Measurements from ENCODE around the gene FAM8A1.
A peak's percentile ranks its signal among the peaks of the same experiment; 100 is the strongest.

Gene FAM8A1

DNA sequence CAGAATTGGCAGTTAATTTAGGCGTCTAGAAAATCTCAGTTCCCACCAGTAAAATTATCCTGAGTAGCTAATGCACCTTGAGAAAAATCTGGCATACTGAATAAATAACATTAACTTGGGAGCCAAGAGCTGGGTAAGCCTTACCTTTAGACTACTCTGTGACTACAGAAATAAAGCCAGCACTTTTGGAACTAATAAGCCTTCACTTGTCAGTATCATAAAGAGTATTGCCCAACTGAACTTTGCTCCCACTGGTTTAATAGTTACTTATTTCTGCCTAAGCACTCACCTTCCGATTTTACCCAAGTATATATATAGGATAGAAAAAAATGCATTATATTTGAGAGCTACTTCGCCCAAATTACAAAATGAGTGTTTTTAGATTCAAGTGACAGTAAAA is 10.7 kb downstream of the FAM8A1 start:
- Histone ChIP-seq H4K20me1 (ENCODE audit: insufficient read depth, low read length) (no peaks in the 10 kb centered on the region; the same call in 1 of the 2 replicates), H3K79me2 (ENCODE audit: insufficient read depth, low read length) (no peaks in the 10 kb centered on the region), H3K9ac (ENCODE audit: low read depth, low read length) (no peak overlapping the region), H3K36me3 (ENCODE audit: insufficient read depth, low read length) (peaks cover 31% of the 10 kb centered on the region), H3K27ac (ENCODE audit: low read length) (no peak overlapping the region), H3K4me2 (ENCODE audit: insufficient read depth, low read length) (no peak overlapping the region), H3K4me3 (ENCODE audit: low read depth in 1 of 2, low read length in 2 of 2) (no peak overlapping the region), H3K4me1 (ENCODE audit: insufficient read depth, low read length) (no peaks in the 10 kb centered on the region), H2AFZ (ENCODE audit: low read depth, low read length) (no peak overlapping the region), H3K27me3 (ENCODE audit: insufficient read depth, low read length, poor library complexity) (no peaks in the 10 kb centered on the region), H3K9me3 (ENCODE audit: insufficient read depth, low read length, severe bottlenecking) (no peaks in the 10 kb centered on the region)
- ATAC-seq (ENCODE audit: insufficient read depth, low read depth) (no peak), DNase-seq (no peak)
- TF ChIP-seq EZH2 (IDR thresholded peaks at IDR 0.05; ENCODE audit: borderline replicate concordance, low read depth, low read length, severe bottlenecking), result no peak
- TF ChIP-seq, protein P1, sequence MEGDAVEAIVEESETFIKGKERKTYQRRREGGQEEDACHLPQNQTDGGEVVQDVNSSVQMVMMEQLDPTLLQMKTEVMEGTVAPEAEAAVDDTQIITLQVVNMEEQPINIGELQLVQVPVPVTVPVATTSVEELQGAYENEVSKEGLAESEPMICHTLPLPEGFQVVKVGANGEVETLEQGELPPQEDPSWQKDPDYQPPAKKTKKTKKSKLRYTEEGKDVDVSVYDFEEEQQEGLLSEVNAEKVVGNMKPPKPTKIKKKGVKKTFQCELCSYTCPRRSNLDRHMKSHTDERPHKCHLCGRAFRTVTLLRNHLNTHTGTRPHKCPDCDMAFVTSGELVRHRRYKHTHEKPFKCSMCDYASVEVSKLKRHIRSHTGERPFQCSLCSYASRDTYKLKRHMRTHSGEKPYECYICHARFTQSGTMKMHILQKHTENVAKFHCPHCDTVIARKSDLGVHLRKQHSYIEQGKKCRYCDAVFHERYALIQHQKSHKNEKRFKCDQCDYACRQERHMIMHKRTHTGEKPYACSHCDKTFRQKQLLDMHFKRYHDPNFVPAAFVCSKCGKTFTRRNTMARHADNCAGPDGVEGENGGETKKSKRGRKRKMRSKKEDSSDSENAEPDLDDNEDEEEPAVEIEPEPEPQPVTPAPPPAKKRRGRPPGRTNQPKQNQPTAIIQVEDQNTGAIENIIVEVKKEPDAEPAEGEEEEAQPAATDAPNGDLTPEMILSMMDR (IDR thresholded peaks at IDR 0.05; ENCODE audit: borderline replicate concordance, extremely low read depth, low read length, poor library complexity, severe bottlenecking), result no peak

DNA sequence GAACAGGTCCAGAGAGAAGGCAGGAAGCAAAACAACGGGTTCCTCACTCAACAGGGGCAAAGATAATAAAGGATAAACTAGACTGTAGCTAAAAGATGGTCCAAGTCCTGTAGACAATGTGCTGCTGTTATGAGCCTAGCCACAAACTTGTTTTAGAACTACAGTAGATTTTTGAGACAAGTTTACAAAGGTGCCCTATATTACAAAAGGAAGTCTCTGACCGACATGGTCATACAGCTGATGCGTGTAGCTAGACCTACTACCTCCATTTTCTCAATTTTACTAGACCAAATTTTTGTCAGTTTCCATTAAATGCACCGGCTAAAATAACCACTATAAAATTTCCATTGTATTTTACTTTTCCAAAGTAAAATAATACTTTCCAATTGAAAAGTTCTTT is 11.9 kb downstream of the FAM8A1 start:
- no peak for TF ChIP-seq EZH2 (IDR thresholded peaks at IDR 0.05; ENCODE audit: borderline replicate concordance, low read depth, low read length, severe bottlenecking)
- TF ChIP-seq, protein P1 (IDR thresholded peaks at IDR 0.05; ENCODE audit: borderline replicate concordance, extremely low read depth, low read length, poor library complexity, severe bottlenecking), result no peak
- Histone ChIP-seq H3K4me1 (ENCODE audit: insufficient read depth, low read length) (no peaks in the 10 kb centered on the region), H4K20me1 (ENCODE audit: insufficient read depth, low read length) (peaks cover 1% of the 10 kb centered on the region; the same call in 1 of the 2 replicates), H3K79me2 (ENCODE audit: insufficient read depth, low read length) (peaks cover 3% of the 10 kb centered on the region; the same call in 1 of the 2 replicates), H3K4me3 (ENCODE audit: low read depth in 1 of 2, low read length in 2 of 2) (no peak overlapping the region), H3K9ac (ENCODE audit: low read depth, low read length) (no peak overlapping the region), H2AFZ (ENCODE audit: low read depth, low read length) (no peak overlapping the region), H3K4me2 (ENCODE audit: insufficient read depth, low read length) (no peak overlapping the region), H3K9me3 (ENCODE audit: insufficient read depth, low read length, severe bottlenecking) (no peaks in the 10 kb centered on the region), H3K27ac (ENCODE audit: low read length) (no peak overlapping the region), H3K27me3 (ENCODE audit: insufficient read depth, low read length, poor library complexity) (no peaks in the 10 kb centered on the region), H3K36me3 (ENCODE audit: insufficient read depth, low read length) (peaks cover 38% of the 10 kb centered on the region)
- ATAC-seq (ENCODE audit: insufficient read depth, low read depth) (peak; percentile 15; the same call in 1 of the 3 replicates), DNase-seq (no peak)

DNA sequence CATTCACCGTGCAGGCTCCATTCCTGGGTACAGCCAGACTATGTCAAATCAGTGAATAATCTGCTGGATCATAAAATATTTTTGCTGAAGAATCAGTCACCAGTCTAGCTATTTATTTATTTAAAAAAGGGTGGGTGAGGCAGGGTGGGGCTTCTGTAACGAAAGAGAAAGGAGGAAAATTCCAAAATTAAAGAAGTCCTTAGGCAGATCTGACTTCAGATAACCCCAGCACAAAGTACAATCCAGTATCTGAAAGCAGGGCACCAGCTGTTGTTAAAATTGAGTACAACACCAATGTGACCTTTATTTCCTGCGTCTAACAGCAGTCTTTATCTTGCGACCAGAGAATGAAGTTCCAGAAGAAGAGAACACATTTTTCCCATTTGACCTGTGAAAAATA is 15.7 kb downstream of the FAM8A1 start:
- H3K9me3 ChIP-seq (ENCODE audit: insufficient read depth, low read length, severe bottlenecking), result no peaks in the 10 kb centered on the region
- ATAC-seq (ENCODE audit: insufficient read depth, low read depth) (no peak), DNase-seq (no peak)
- H3K27ac ChIP-seq (ENCODE audit: low read length), result no peak overlapping the region
- no peaks in the 10 kb centered on the region for H3K27me3 ChIP-seq (ENCODE audit: insufficient read depth, low read length, poor library complexity)
- peaks cover 33% of the 10 kb centered on the region for H3K79me2 ChIP-seq (ENCODE audit: insufficient read depth, low read length)
- no peak overlapping the region for H3K4me3 ChIP-seq (ENCODE audit: low read depth in 1 of 2, low read length in 2 of 2)
- peaks cover 66% of the 10 kb centered on the region for H3K36me3 ChIP-seq (ENCODE audit: insufficient read depth, low read length)
- no peak overlapping the region for H3K9ac ChIP-seq (ENCODE audit: low read depth, low read length)
- no peak overlapping the region for H3K4me2 ChIP-seq (ENCODE audit: insufficient read depth, low read length)
- no peak for TF ChIP-seq EZH2 (IDR thresholded peaks at IDR 0.05; ENCODE audit: borderline replicate concordance, low read depth, low read length, severe bottlenecking)
- TF ChIP-seq, protein P1 (IDR thresholded peaks at IDR 0.05; ENCODE audit: borderline replicate concordance, extremely low read depth, low read length, poor library complexity, severe bottlenecking), result no peak
- H3K4me1 ChIP-seq (ENCODE audit: insufficient read depth, low read length), result no peaks in the 10 kb centered on the region
- H4K20me1 ChIP-seq (ENCODE audit: insufficient read depth, low read length), result peaks cover 12% of the 10 kb centered on the region; the same call in 1 of the 2 replicates
- H2AFZ ChIP-seq (ENCODE audit: low read depth, low read length), result no peak overlapping the region

DNA sequence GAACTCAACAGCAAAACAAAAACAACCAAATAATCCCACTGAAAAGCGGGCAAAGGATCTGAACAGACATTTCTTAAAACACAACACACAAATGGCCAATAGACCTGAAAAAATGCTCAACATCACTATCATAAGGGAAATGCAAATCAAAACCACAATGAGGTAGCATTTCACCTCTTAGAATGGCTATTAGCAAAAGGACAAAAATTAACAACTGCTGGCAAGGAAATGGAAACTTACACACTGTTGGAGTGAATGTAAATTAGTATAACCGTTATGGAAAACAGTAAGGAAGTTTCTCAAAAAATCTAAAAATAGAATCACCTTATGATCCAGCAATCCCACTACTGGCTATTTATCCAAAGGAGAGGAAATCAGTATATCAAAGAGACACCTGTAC is 20.9 kb downstream of the FAM8A1 start:
- DNase-seq (no peak), ATAC-seq (ENCODE audit: insufficient read depth, low read depth) (no peak)
- Histone ChIP-seq H3K36me3 (ENCODE audit: insufficient read depth, low read length) (peaks cover 93% of the 10 kb centered on the region), H3K4me1 (ENCODE audit: insufficient read depth, low read length) (no peaks in the 10 kb centered on the region), H3K79me2 (ENCODE audit: insufficient read depth, low read length) (peaks cover 73% of the 10 kb centered on the region), H3K4me2 (ENCODE audit: insufficient read depth, low read length) (no peak overlapping the region), H3K9me3 (ENCODE audit: insufficient read depth, low read length, severe bottlenecking) (no peaks in the 10 kb centered on the region), H4K20me1 (ENCODE audit: insufficient read depth, low read length) (peaks cover 40% of the 10 kb centered on the region; the same call in 1 of the 2 replicates), H3K27me3 (ENCODE audit: insufficient read depth, low read length, poor library complexity) (no peaks in the 10 kb centered on the region), H2AFZ (ENCODE audit: low read depth, low read length) (no peak overlapping the region), H3K9ac (ENCODE audit: low read depth, low read length) (no peak overlapping the region), H3K27ac (ENCODE audit: low read length) (no peak overlapping the region), H3K4me3 (ENCODE audit: low read depth in 1 of 2, low read length in 2 of 2) (no peak overlapping the region)
- TF ChIP-seq, protein P1 (IDR thresholded peaks at IDR 0.05; ENCODE audit: borderline replicate concordance, extremely low read depth, low read length, poor library complexity, severe bottlenecking), result no peak
- TF ChIP-seq EZH2 (IDR thresholded peaks at IDR 0.05; ENCODE audit: borderline replicate concordance, low read depth, low read length, severe bottlenecking), result no peak

Data from DND-41 (cell line).